B cell (primary cell): Measurements from ENCODE around the gene UBE2F.

Experiments used
- EZH2 ChIP-seq: IDR thresholded peaks from 2 replicates; pipeline ENCODE4 v1.6.1; 2012; ENCODE audit warnings: borderline replicate concordance, low read depth, mild to moderate bottlenecking, moderate library complexity, low read length; ENCODE audit not compliant: insufficient read depth, poor library complexity, severe bottlenecking
- TF ChIP-seq, protein P1 (sequence below): fragments of 200-600 bp; IDR thresholded peaks from one replicate; pipeline ENCODE4 v1.8.0; 2022; ENCODE audit warnings: antibody characterized with exemption, mild to moderate bottlenecking

DNA sequence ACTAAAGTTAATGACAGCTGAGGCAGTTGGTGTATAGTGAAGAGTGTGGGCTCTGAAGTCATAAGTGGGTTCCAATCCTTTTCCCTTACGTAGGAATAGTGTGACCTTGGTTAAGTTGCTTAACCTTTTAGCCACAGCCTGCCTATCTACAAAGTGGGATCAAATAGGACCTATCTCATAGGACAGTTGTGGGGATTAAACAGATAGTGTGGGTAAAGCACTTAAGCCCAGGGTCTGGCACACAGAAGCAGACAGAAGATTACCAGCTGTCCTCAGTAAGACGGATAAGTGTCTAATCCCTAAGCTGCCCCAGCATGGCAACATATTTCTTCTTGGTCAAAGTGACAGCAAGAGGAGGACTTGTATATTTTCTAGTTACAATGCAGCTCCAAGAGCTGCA is 28.2 kb downstream of the UBE2F start:
- no peak for TF ChIP-seq EZH2
- TF ChIP-seq, protein P1, sequence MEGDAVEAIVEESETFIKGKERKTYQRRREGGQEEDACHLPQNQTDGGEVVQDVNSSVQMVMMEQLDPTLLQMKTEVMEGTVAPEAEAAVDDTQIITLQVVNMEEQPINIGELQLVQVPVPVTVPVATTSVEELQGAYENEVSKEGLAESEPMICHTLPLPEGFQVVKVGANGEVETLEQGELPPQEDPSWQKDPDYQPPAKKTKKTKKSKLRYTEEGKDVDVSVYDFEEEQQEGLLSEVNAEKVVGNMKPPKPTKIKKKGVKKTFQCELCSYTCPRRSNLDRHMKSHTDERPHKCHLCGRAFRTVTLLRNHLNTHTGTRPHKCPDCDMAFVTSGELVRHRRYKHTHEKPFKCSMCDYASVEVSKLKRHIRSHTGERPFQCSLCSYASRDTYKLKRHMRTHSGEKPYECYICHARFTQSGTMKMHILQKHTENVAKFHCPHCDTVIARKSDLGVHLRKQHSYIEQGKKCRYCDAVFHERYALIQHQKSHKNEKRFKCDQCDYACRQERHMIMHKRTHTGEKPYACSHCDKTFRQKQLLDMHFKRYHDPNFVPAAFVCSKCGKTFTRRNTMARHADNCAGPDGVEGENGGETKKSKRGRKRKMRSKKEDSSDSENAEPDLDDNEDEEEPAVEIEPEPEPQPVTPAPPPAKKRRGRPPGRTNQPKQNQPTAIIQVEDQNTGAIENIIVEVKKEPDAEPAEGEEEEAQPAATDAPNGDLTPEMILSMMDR, result no peak
